HK-2 (cell line): ENCODE results near the gene RNF213.
"Not testable (repeated sequence)": the region's sequence is repeated elsewhere in the genome, so short reads cannot be mapped to it uniquely, and the experiment has no call there.

ENCODE experiments used
- DNase-seq: peaks from one replicate; pipeline ENCODE4 v3.0.0-alpha.2; 2018; ENCODE audit not compliant: unreplicated experiment

Gene RNF213

DNA sequence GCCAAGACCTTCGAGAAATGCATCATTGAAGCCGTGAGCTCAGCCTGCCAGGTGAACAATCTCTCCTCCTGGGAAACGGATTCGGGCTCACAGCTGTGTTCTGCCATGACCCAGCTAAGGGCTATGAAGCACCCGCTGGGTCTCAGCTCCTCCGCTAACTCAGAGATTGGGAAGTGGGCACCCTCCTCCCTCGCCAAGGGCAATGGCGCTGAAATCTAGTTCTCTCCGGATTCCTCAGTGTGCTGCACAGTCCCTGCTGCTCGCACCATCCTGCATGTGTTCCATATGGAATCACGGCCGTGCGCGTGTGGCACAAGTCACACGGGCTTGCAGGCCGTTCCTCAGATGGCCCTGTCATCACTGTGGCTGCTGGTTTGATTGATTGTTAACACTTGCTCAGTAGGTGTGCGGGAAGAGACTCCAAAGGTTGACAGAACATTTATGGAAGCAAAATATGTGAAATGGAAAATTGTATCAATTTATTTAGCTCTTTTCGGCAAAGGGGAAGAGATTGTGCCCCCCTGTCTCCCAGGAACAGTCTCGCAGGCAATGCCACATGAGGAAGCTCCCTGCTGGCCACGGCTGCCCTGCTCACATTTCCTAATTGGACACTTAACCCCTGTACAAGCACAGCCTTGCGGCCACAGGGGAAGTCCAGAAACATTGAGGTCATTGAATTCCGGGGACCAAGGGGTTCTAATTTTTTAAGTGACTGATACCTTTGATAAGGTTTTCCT lies 58.8 kb downstream of the RNF213 start:
- no peak for DNase-seq

DNA sequence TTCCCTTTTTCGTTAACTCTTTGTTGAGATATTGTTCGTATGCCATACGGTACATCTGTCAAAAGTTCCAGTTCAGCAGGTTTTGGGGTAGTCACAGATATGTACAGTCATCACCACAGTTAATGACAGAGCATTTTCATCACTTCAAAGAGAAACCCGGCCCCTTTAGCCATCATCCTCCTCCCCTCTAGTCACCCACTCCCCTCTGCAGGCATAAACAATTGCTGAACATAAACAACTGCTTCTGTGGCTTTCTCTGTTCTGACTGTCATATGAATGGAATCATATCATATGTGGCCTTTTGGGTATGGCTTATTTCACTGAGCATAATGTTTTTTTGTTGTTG lies 59.3 kb downstream of the RNF213 start:
- DNase-seq: no peak

DNA sequence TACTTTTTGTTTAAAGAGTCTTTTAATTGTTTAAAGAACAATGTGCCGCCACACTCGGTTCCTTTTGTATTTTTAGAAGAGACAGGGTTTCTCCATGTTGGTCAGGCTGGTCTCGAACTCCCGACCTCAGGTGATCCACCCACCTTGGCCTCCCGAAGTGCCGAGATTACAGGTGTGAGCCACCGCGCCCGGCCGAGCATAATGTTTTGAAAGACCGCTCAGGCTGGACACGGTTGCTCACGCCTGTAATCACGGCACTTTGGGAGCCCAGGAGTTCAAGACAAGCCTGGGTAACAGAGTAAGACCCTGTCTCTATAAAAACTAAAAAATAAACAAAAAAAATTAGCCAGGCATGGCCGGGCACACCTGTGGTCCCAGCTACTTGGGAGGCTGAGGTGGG lies 59.8 kb downstream of the RNF213 start:
- no peak for DNase-seq

DNA sequence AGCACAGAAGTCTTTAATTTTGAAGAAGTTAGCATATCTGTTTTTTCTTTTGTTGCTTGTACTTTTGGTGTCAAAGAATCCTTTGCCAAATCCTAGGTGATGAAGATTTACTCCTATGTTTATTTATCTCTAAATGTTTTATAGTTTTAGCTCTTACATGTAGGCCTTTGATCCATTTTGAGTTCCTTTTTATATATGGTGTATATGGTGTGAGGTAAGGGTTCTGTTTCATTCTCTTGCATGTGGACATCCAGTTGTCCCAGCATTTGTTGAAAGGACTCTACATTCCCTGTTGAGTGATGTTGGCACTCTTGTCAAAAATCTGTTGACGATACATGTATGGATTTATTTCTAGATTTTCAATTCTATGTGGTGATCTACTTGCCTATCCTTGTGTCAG lies 62.2 kb downstream of the RNF213 start:
- no peak for DNase-seq

DNA sequence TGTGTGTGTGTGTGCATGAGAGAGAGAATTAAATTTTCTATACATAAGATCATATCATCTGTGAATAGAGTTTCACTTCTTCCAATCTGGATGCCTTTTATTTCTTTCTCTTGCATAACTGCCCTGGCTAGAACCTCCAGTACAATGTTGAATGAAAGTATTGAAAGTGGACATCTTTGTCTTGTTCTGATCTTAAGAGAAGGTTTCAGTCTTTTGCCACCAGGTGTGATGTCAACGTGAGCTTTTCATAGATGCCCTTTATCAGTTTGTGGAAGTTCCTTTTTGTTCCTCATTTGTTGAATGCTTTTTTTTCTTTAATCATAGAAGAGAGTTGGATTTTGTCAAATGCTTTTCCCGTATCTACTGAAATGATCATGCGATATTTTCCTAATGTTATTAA lies 63.3 kb downstream of the RNF213 start:
- DNase-seq: no peak

DNA sequence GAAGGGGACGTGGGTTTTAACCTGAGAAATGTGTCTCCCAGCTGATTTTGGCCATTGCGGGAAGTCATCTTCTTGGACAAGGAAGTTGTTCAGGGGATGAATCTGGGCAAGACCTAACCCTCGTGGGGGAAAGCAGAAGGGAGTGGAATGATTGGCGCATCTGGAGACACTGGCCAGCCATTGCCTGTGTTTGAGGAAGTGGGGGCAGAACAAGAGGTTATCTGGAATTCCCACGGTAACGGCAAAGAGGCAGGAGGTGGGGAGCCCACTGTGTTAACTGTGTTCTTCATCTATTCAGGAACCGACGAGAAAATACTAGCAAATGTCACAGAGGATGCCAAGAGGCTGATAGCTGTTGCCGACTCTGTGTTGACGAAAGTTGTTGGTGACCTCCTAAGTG lies 66.9 kb downstream of the RNF213 start:
- no peak for DNase-seq

DNA sequence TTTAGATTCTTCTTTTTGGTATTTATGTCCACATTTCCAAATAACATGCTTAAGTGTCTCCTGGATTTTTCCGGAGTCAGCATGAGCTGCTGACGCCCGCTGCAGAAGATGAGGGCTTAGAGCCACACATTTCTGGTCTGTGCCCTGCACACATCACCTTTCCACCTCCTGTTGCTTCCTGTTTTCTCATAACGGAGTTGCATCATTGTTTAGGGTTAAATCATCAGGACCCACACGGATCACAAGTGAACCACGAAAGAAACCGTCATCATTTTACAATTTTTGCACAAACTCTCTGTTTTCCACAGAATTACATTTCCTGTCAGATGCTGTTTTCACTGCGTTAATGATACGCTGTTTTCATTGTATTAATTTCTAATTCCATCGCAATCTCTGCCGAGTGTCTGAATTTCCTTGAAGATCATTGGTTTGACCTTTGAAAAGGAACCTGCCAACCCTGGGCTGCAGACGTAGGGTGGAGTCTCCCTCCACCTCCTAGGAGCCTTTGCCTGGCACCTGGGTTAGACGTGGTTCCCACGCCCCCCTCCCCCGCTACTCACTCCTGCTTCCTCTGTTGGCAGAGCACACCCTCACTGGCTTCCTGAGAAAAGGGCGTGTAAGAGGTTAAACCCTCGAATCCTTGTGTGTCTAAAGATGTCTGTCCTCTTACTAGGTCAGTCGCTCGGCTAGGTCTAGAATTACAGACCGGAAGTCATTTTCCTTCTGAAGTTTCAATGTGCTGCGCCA lies 68.2 kb downstream of the RNF213 start:
- no peak for DNase-seq

DNA sequence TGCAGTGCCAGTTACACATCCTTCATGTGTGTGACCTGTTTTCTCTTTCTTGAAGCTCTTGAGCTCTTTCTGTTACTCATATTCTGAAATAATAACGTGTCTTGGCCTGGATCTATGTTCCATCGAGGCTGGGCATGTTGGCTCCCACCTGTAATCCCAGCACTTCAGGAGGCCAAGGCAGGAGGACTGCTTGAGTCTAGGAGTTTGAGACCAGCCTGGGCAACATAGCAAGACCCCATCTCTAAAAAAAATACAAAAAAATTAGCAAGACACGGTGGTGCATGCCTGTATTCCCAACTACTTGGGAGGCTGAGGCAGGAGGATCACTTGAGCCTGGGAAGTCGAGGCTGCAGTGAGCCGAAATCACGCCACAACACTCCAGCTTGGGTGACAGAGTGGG lies 68.8 kb downstream of the RNF213 start:
- DNase-seq: not testable (repeated sequence)

DNA sequence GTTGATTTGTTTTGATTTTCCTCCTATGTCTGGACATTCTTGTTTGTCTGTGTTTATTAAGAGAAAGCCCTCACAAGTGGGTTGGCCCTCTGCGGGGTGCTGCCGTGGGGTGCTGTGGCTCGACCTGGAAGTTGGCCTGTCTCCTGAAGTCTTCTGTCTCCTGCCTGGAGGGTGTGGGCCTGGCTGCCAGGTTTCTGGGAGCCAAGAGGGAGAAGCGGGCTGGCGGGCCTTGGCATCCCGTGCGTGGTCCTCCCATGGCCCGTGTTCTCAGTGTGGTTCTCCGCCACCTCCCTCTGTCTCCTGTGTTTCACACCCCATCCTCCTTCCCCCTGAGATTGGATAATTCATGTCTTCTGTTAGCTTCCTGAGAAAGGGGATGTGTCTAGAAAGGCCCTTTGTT lies 69.6 kb downstream of the RNF213 start:
- no peak for DNase-seq

DNA sequence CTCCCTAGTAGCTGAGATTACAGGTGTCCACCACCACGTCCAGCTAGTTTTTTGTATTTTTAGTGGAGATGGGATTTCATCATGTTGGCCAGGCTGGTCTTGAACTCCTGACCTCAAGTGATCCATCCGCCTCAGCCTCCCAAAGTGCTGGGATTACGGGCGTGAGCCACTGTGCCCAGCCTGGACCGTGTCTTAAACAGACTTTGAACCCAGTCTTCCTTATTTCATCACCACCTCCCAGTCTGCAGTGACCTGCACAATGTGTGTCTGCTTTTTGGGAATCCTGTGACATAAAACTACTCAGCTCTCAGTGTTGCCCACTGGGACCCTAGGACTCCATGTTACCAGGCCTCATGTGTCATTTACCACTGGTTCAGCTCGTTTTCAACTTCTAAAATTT lies 70.3 kb downstream of the RNF213 start:
- not testable (repeated sequence) for DNase-seq

DNA sequence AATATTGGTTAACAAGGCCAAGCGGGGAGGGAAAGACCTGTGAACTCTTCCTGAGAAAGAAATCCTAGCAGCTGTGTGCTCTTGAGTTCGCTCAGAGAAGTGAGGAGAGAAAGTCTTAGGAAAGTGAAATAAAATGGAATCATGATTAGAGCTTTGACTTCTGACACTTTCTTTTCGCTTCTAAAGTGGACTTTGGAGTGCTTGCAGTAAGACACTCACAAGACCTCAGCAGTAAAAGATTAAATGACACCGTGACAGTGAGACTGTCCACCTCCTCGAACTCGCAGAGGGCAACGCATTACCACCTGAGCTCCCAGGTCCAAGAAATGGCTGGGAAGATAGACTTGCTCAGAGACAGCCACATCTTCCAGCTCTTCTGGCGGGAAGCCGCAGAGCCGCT lies 71.2 kb downstream of the RNF213 start:
- no peak for DNase-seq

DNA sequence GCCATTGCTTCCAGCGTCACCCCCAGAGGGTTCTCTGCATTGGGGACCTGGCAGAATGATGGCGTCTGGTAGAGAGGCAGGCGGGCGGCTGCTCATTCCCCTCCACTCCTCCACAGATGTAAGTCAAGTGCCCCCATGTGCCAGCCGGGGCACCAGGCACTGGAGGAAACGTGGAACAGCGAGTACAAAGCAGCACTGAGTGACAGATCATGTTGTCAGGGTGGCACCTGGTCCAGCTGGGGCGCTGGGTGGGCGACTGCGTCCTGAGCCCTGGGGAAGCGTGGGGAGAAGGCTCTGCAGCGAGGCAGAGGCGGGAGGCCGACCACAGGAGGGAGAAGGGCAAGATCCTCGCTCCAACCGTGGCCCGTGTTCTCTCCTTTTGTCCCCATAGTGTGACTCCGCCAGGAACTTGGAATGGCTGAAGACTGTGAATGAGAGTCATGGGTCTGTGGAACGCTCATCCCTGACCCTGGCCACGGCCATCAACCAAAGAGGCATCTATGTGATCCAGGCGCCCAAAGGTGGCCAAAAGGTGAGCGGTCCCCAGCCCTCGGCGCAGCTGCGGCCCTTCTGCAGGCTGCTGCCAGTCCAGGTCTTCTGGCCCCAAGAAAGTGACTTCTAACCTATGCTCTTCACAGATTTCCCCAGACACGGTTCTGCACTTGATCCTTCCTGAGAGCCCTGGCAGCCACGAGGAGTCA lies 76.7 kb downstream of the RNF213 start:
- DNase-seq: no peak

DNA sequence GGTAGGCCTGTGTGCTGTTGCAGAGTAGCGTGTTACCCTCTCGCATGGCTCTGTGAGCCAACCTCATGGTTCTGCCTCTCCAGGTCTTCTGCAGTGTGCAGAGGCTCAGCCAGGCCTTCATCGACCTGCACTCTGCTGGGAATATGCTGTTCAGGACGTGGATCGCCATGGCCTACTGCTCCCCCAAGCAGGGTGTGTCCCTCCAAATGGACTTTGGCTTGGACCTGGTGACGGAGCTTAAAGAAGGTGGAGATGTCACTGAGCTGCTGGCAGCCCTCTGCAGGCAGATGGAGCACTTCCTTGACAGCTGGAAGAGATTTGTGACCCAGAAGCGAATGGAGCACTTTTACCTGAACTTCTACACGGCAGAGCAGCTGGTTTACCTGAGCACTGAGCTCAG lies 78.5 kb downstream of the RNF213 start:
- DNase-seq: no peak

DNA sequence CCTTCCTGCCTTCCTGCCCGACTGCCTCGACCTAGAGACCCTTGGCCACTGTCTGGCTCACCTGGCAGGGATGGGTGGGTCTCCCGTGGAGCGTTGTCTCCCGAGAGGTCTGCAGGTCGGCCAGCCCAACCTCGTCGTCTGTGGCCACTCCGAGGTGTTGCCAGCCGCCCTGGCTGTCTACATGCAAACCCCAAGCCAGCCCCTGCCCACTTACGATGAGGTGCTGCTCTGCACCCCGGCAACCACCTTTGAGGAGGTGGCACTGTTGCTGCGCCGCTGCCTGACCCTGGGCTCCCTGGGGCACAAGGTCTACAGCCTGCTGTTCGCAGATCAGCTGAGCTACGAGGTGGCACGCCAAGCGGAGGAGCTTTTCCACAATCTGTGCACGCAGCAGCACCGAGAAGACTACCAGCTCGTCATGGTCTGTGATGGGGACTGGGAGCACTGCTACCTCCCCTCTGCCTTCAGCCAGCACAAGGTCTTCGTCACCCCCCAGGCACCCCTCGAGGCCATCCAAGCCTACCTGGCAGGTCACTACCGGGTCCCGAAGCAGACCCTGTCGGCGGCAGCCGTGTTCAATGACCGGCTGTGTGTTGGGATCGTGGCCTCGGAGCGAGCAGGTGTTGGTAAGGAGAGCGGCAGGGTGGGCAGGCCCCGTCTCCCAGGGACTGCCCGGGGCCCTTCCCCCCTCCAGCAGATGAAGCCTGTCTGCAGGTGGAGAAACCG lies 79.2 kb downstream of the RNF213 start:
- no peak for DNase-seq

DNA sequence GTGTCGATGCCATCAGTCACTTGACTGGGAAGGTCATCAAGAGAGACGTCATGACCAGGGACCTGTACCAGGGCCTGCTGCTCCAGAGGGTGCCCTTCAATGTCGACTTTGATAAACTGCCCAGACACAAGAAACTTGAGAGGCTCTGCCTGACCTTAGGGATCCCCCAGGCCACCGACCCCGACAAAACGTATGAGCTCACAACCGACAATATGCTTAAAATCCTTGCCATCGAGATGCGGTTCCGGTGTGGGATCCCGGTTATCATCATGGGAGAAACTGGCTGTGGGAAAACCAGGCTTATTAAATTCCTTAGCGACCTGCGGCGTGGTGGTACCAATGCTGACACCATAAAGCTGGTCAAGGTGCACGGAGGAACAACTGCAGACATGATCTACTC lies 84.7 kb downstream of the RNF213 start:
- DNase-seq: no peak

DNA sequence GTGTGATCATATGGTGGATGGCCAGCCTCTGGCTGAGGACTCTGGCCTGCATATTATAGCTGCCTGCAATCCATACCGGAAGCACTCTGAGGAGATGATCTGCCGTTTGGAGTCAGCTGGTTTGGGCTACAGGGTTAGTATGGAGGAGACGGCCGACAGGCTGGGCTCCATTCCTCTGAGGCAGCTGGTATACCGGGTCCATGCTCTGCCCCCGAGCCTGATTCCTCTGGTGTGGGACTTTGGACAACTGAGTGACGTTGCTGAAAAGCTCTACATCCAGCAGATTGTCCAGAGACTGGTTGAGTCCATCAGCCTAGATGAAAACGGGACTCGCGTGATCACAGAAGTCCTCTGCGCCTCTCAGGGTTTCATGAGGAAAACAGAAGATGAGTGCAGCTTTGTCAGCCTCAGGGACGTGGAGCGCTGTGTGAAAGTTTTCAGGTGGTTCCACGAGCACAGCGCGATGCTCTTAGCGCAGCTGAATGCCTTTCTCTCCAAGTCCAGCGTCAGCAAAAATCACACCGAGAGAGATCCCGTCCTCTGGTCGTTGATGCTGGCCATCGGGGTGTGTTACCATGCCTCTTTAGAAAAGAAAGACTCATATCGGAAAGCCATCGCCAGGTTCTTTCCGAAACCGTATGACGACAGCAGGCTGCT lies 85.3 kb downstream of the RNF213 start:
- DNase-seq: no peak

DNA sequence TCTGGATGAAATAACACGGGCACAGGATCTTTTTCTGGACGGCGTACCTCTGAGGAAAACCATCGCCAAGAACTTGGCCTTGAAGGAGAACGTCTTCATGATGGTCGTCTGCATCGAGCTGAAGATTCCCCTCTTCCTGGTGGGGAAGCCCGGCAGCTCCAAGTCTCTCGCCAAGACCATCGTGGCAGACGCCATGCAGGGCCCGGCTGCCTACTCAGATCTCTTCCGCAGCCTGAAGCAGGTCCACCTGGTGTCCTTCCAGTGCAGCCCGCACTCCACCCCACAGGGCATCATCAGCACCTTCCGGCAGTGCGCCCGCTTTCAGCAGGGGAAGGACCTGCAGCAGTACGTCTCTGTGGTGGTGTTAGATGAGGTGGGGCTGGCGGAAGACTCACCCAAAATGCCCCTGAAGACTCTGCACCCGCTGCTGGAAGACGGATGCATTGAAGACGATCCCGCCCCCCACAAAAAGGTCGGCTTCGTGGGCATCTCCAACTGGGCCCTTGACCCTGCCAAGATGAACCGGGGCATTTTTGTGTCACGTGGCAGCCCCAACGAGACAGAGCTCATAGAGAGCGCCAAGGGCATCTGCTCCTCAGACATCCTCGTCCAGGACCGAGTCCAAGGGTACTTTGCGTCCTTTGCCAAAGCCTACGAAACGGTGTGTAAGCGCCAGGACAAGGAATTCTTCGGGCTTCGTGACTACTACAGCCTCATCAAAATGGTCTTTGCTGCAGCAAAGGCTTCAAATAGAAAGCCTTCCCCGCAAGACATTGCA lies 86.0 kb downstream of the RNF213 start:
- DNase-seq: no peak

DNA sequence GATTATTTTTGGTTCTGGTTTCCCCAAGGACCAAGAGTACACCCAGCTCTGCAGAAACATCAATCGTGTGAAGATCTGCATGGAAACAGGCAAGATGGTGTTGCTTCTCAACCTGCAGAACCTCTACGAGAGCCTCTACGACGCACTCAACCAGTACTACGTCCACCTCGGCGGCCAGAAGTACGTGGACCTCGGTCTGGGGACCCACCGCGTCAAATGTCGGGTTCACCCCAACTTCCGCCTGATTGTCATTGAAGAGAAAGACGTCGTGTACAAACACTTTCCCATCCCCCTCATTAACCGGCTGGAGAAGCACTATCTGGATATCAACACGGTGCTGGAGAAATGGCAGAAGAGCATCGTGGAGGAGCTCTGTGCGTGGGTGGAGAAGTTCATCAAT lies 86.9 kb downstream of the RNF213 start:
- no peak for DNase-seq

DNA sequence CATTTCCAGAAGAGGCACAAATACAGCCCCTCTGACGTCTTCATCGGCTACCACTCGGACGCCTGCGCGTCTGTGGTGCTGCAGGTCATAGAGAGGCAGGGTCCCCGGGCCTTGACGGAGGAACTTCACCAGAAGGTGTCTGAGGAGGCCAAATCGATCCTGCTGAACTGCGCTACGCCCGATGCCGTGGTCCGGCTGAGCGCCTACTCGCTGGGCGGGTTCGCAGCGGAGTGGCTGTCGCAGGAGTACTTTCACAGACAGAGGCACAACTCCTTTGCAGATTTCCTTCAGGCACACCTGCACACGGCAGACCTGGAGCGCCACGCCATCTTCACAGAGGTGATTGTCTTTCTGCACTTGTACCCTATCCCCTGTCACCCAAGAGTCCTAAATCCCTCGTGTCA lies 87.3 kb downstream of the RNF213 start:
- no peak for DNase-seq

DNA sequence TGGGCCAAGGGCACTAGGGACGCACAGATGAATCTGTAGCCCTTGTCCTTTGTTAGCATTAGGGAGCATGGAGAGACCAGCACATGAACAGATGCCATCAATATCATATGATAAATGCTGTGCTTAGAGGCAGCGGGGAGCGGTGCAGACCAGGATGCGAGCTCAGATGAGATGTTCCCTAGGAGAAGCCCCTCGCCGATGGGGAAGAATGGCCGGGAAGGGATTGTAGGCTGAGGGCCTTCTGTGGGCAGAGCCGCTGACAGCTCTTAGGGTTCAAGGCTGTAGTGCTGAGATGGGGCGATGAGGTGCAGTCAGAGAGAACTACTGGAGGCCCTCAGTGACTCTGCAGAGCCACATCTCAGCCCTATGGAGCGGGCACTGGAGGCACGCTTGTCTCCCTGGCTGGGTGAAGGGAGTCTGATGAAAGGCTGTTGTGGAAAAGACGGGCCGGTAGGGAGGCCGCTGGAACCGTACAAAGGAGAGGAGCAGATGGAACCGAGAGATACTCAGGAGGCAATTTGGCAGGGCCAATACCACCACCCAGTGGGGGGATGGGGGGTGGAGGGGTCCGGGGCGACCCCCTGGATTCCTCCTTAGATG lies 88.0 kb downstream of the RNF213 start:
- DNase-seq: no peak
